HG02970 (cell line): ENCODE data around the gene ELF4.
"Not testable (repeated sequence)": the region's sequence is repeated elsewhere in the genome, so short reads cannot be mapped to it uniquely, and the experiment has no call there.

Experiments
- ATAC-seq: cut with Tn5 transposase; IDR thresholded peaks from one replicate; pipeline ENCODE4 v1.9.1; 2021; ENCODE audit warnings: mild to moderate bottlenecking, moderate library complexity, moderate number of reproducible peaks; ENCODE audit not compliant: unreplicated experiment, low FRiP score

The ELF4 gene

GRCh38 chrX:130115119-130115885 is 5.0 kb upstream of the ELF4 start:
- ATAC-seq = not testable (repeated sequence)

GRCh38 chrX:130114141-130114588 is 3.9 kb upstream of the ELF4 start:
- no peak for ATAC-seq

- no peak for ATAC-seq
These were observed 1.2 kb upstream of the ELF4 start for GRCh38 chrX:130111220-130112154.

- ATAC-seq = no peak
These were observed 593 bp downstream of the ELF4 start for GRCh38 chrX:130109429-130110378.

GRCh38 chrX:130108647-130109428 is 1.5 kb downstream of the ELF4 start:
- no peak for ATAC-seq

GRCh38 chrX:130106071-130106470 is 4.2 kb downstream of the ELF4 start:
- ATAC-seq = no peak

- ATAC-seq = no peak
These were observed 5.1 kb downstream of the ELF4 start for GRCh38 chrX:130105244-130105643.

GRCh38 chrX:130103605-130104004 is 6.7 kb downstream of the ELF4 start:
- no peak for ATAC-seq

- ATAC-seq = no peak
These were observed 10.1 kb downstream of the ELF4 start for GRCh38 chrX:130100180-130100579.

- no peak for ATAC-seq
These were observed 12.1 kb downstream of the ELF4 start for GRCh38 chrX:130098210-130098552.

- no peak for ATAC-seq
These were observed 12.6 kb downstream of the ELF4 start for GRCh38 chrX:130097507-130098209.

- no peak for ATAC-seq
These were observed 14.9 kb downstream of the ELF4 start for GRCh38 chrX:130095249-130096030.

- no peak for ATAC-seq
These were observed 15.6 kb downstream of the ELF4 start for GRCh38 chrX:130094696-130095095.

- ATAC-seq = no peak
These were observed 17.0 kb downstream of the ELF4 start for GRCh38 chrX:130093271-130093670.

GRCh38 chrX:130091980-130092522 is 18.2 kb downstream of the ELF4 start:
- peak; percentile 87 for ATAC-seq

- no peak for ATAC-seq
These were observed 19.9 kb downstream of the ELF4 start for GRCh38 chrX:130090364-130090763.

GRCh38 chrX:130086447-130087206 is 23.7 kb downstream of the ELF4 start:
- no peak for ATAC-seq
